OCI-LY1 (cell line): ENCODE measurements around the gene ELF4.

Experiments
- CTCF ChIP-seq: fragments of 200-600 bp; sonication (generic), shearing (Covaris generic); IDR thresholded peaks from 2 replicates; pipeline ENCODE4 v1.5.1; 2017; ENCODE audit warnings: mild to moderate bottlenecking, antibody characterized with exemption, low read length, moderate library complexity, mixed read lengths
- EZH2 ChIP-seq: fragments of 200-600 bp; sonication (generic), shearing (Covaris generic); IDR thresholded peaks from 2 replicates; pipeline ENCODE4 v1.8.0; 2017; ENCODE audit warnings: borderline replicate concordance, mixed run types, mild to moderate bottlenecking, antibody characterized with exemption, low read length, moderate library complexity, mixed read lengths

GRCh38 chrX:130083107-130083490 lies 27.2 kb downstream of the ELF4 start:
- TF ChIP-seq CTCF = no peak
- no peak for TF ChIP-seq EZH2
